ENCODE measurements around the gene C10orf90.

Gene C10orf90

GRCh38 chr10:126476246-126476645 lies 194.2 kb downstream of the C10orf90 start:
- Histone ChIP-seq H3K36me3 (ENCODE audit: control insufficient read depth, low read length) (no peaks in the 10 kb centered on the region), H3F3A (ENCODE audit: control insufficient read depth, insufficient read depth) (no peaks in the 10 kb centered on the region), H4K20me1 (ENCODE audit: control insufficient read depth, insufficient read depth, low read depth, low read length) (no peaks in the 10 kb centered on the region), H3K79me2 (ENCODE audit: control insufficient read depth, low read length) (no peaks in the 10 kb centered on the region), H3K9me2 (replicated peaks; ENCODE audit: control insufficient read depth, low read length) (no peaks in the 10 kb centered on the region), H3K4me2 (ENCODE audit: low read length) (no peak overlapping the region), H3K4me3 (ENCODE audit: low read length) (no peak overlapping the region), H3K4me1 (ENCODE audit: control insufficient read depth, low read length) (no peaks in the 10 kb centered on the region), H3K27me3 (ENCODE audit: control insufficient read depth, low read length) (no peaks in the 10 kb centered on the region), H3K27ac (ENCODE audit: low read depth, low read length) (no peak overlapping the region), H3K9me3 (ENCODE audit: control insufficient read depth, insufficient read depth, low read length) (no peaks in the 10 kb centered on the region)
- no peak for TF ChIP-seq EZH2phosphoT487 (IDR thresholded peaks at IDR 0.05; ENCODE audit: borderline replicate concordance, low read length)
- TF ChIP-seq CTCF (IDR thresholded peaks at IDR 0.05; ENCODE audit: low read depth, low read length, poor library complexity, severe bottlenecking): no peak

- no peaks in the 10 kb centered on the region for H3K79me2 ChIP-seq (ENCODE audit: control insufficient read depth, low read length)
- H3K4me3 ChIP-seq (ENCODE audit: low read length): no peak overlapping the region
- no peak overlapping the region for H3K4me2 ChIP-seq (ENCODE audit: low read length)
- no peaks in the 10 kb centered on the region for H3K4me1 ChIP-seq (ENCODE audit: control insufficient read depth, low read length)
- no peak overlapping the region for H3K27ac ChIP-seq (ENCODE audit: low read depth, low read length)
- H3K27me3 ChIP-seq (ENCODE audit: control insufficient read depth, low read length): no peaks in the 10 kb centered on the region
- H4K20me1 ChIP-seq (ENCODE audit: control insufficient read depth, insufficient read depth, low read depth, low read length): no peaks in the 10 kb centered on the region
- TF ChIP-seq CTCF (IDR thresholded peaks at IDR 0.05; ENCODE audit: low read depth, low read length, poor library complexity, severe bottlenecking) (no peak), EZH2phosphoT487 (IDR thresholded peaks at IDR 0.05; ENCODE audit: borderline replicate concordance, low read length) (no peak)
- H3F3A ChIP-seq (ENCODE audit: control insufficient read depth, insufficient read depth): no peaks in the 10 kb centered on the region
- no peaks in the 10 kb centered on the region for H3K36me3 ChIP-seq (ENCODE audit: control insufficient read depth, low read length)
- H3K9me2 ChIP-seq (replicated peaks; ENCODE audit: control insufficient read depth, low read length): no peaks in the 10 kb centered on the region
- no peaks in the 10 kb centered on the region for H3K9me3 ChIP-seq (ENCODE audit: control insufficient read depth, insufficient read depth, low read length)
These were observed 195.3 kb downstream of the C10orf90 start for GRCh38 chr10:126475074-126475691.

- Histone ChIP-seq H3K36me3 (ENCODE audit: control insufficient read depth, low read length) (no peaks in the 10 kb centered on the region), H3K9me2 (replicated peaks; ENCODE audit: control insufficient read depth, low read length) (no peaks in the 10 kb centered on the region), H3K4me1 (ENCODE audit: control insufficient read depth, low read length) (no peaks in the 10 kb centered on the region), H3K4me3 (ENCODE audit: low read length) (no peak overlapping the region), H3K27ac (ENCODE audit: low read depth, low read length) (no peak overlapping the region), H3K4me2 (ENCODE audit: low read length) (no peak overlapping the region), H3K9me3 (ENCODE audit: control insufficient read depth, insufficient read depth, low read length) (no peaks in the 10 kb centered on the region), H3F3A (ENCODE audit: control insufficient read depth, insufficient read depth) (no peaks in the 10 kb centered on the region), H3K79me2 (ENCODE audit: control insufficient read depth, low read length) (no peaks in the 10 kb centered on the region), H3K27me3 (ENCODE audit: control insufficient read depth, low read length) (no peaks in the 10 kb centered on the region), H4K20me1 (ENCODE audit: control insufficient read depth, insufficient read depth, low read depth, low read length) (no peaks in the 10 kb centered on the region)
- TF ChIP-seq EZH2phosphoT487 (IDR thresholded peaks at IDR 0.05; ENCODE audit: borderline replicate concordance, low read length): no peak
- no peak for TF ChIP-seq CTCF (IDR thresholded peaks at IDR 0.05; ENCODE audit: low read depth, low read length, poor library complexity, severe bottlenecking)
These were observed 196.5 kb downstream of the C10orf90 start for GRCh38 chr10:126474031-126474430.

Measured in DOHH2 (cell line).